ENCODE data around the gene ZNF48.

- TF ChIP-seq CTCF (IDR thresholded peaks at IDR 0.05) (no peak), POLR2AphosphoS5 (IDR thresholded peaks at IDR 0.05) (no peak)
Observed at GRCh38 chr16:30366511-30366910, 28.7 kb upstream of the ZNF48 start.

Data from prostate gland (tissue), 2 donors.